Right atrium auricular region (tissue), 2 donors: Measurements from ENCODE around the gene CSRP1. TPM values are rescaled to one million over a fixed set of nuclear protein-coding genes. Genes with fewer than 3 reads are reported as not detected.

Source experiments
- DNase-seq: peaks from one replicate; pipeline ENCODE4 v3.0.0-alpha.2; 2019; ENCODE audit warnings: low spot score
- H3K27ac ChIP-seq, 2 donors: fragments of 200-600 bp; sonication (generic); 1 replicate in 1 of 2; 2 replicates in 1 of 2; pipeline ENCODE4 v1.5.1; 2016 to 2019
- H3K27me3 ChIP-seq, 2 donors: fragments of 200-600 bp; sonication (generic); one replicate each; pipeline versions ENCODE4 v1.5.1 to v1.6.0; 2017 to 2019
- H3K36me3 ChIP-seq: fragments of 200-600 bp; sonication (generic); one replicate; pipeline ENCODE4 v1.5.1; 2016
- H3K4me1 ChIP-seq, 2 donors: fragments of 200-600 bp; sonication (generic); one replicate each; pipeline versions ENCODE4 v1.5.1 to v1.6.0; 2017 to 2019
- H3K4me3 ChIP-seq, 2 donors: fragments of 200-600 bp; sonication (generic); 1 replicate in 1 of 2; 2 replicates in 1 of 2; pipeline ENCODE4 v1.5.1; 2017 to 2019; ENCODE audit warnings: mild to moderate bottlenecking in 1 of 2, moderate library complexity in 1 of 2
- H3K9me3 ChIP-seq, 2 donors: fragments of 200-600 bp; sonication (generic); one replicate each; pipeline ENCODE4 v1.5.1; 2019
- CTCF ChIP-seq, 2 donors: fragments of 200-600 bp; sonication (generic); IDR thresholded peaks; one replicate each; pipeline ENCODE4 v1.5.1; 2019; ENCODE audit warnings: antibody characterized with exemption in 2 of 2
- total RNA-seq, 2 donors: library from RNA; depleted of rRNA; stranded (reverse); fragments of >200 nt; gene quantifications; one replicate each; pipeline ENCODE4 v1.1.0, GENCODE V29; 2016

CSRP1 gene
- total RNA-seq, 2 donors from 2014 or later: 138 to 719 TPM

GRCh38 chr1:201511941-201512539, 5.1 kb upstream of the CSRP1 start:
- peak overlapping the region; percentile 67 to 82 for H3K27ac ChIP-seq
- DNase-seq: peak; percentile 85
- no peaks in the 10 kb centered on the region for H3K9me3 ChIP-seq
- H3K36me3 ChIP-seq: no peaks in the 10 kb centered on the region
- H3K27me3 ChIP-seq: no peaks in the 10 kb centered on the region
- H3K4me3 ChIP-seq: no peak overlapping the region
- H3K4me1 ChIP-seq: peaks cover 0 to 33% of the 10 kb centered on the region in 2 donors
- no peak for TF ChIP-seq CTCF (IDR thresholded peaks at IDR 0.05)

GRCh38 chr1:201511396-201511940, 4.5 kb upstream of the CSRP1 start:
- Histone ChIP-seq H3K4me1 (peaks cover 0 to 36% of the 10 kb centered on the region in 2 donors), H3K9me3 (no peaks in the 10 kb centered on the region), H3K27me3 (no peaks in the 10 kb centered on the region), H3K4me3 (no peak overlapping the region), H3K27ac (peak overlapping the region; percentile 67 to 82), H3K36me3 (no peaks in the 10 kb centered on the region)
- no peak for DNase-seq
- no peak for TF ChIP-seq CTCF (IDR thresholded peaks at IDR 0.05)

GRCh38 chr1:201510734-201511133, 3.8 kb upstream of the CSRP1 start:
- no peak overlapping the region for H3K4me3 ChIP-seq
- no peaks in the 10 kb centered on the region for H3K9me3 ChIP-seq
- TF ChIP-seq CTCF (IDR thresholded peaks at IDR 0.05): no peak
- H3K36me3 ChIP-seq: no peaks in the 10 kb centered on the region
- peaks cover 0 to 44% of the 10 kb centered on the region in 2 donors for H3K4me1 ChIP-seq
- no peaks in the 10 kb centered on the region for H3K27me3 ChIP-seq
- H3K27ac ChIP-seq: peak overlapping the region in 1 of 2 donors; percentile 67
- no peak for DNase-seq

GRCh38 chr1:201509601-201510374, 2.9 kb upstream of the CSRP1 start:
- Histone ChIP-seq H3K4me3 (no peak overlapping the region), H3K4me1 (peaks cover 0 to 53% of the 10 kb centered on the region in 2 donors)

GRCh38 chr1:201508809-201509208, 1.9 kb upstream of the CSRP1 start:
- no peaks in the 10 kb centered on the region for H3K27me3 ChIP-seq
- peaks cover 0 to 63% of the 10 kb centered on the region in 2 donors for H3K4me1 ChIP-seq
- H3K36me3 ChIP-seq: no peaks in the 10 kb centered on the region
- H3K9me3 ChIP-seq: no peaks in the 10 kb centered on the region
- no peak for DNase-seq
- no peak for TF ChIP-seq CTCF (IDR thresholded peaks at IDR 0.05)
- peak overlapping the region in 1 of 2 donors; percentile 16 for H3K27ac ChIP-seq
- H3K4me3 ChIP-seq: no peak overlapping the region

More at GRCh38 chr1:201509601-201510374, 2.9 kb upstream of the CSRP1 start:
- H3K27me3 ChIP-seq: no peaks in the 10 kb centered on the region
- H3K9me3 ChIP-seq: no peaks in the 10 kb centered on the region
- H3K27ac ChIP-seq: no peak overlapping the region
- no peaks in the 10 kb centered on the region for H3K36me3 ChIP-seq
- no peak for DNase-seq
- no peak for TF ChIP-seq CTCF (IDR thresholded peaks at IDR 0.05)
